H1 (cell line): ENCODE measurements around the gene SUMF2. TPM values are rescaled to one million over a fixed set of nuclear protein-coding genes. Genes with fewer than 3 reads are reported as not detected.

Experiments used
- CTCF ChIA-PET: fragments of 300-600 bp; sonication (Branson Sonifier 250); formaldehyde crosslinking; loops from one replicate; lab custom pipeline; 2021; ENCODE audit not compliant: partially characterized antibody; lab: Charles Lee
- POLR2A ChIA-PET: fragments of 300-600 bp; sonication (Branson Sonifier 250); formaldehyde crosslinking; loops from one replicate; lab custom pipeline; 2021; ENCODE audit warnings: inconsistent platforms; ENCODE audit not compliant: partially characterized antibody; lab: Charles Lee
- DNase-seq, 2 experiments: peaks; one replicate each; pipeline versions ENCODE4 v3.0.0 to v3.0.0-alpha.2; 2010 to 2022; ENCODE audit warnings: low spot score in 2 of 2, low read depth in 1 of 2, mixed read lengths in 1 of 2
- FAIRE-seq: peaks from 2 replicates; lab custom pipeline; 2011; peaks lifted over from hg19 to GRCh38; lab: Jason Lieb, UNC
- H2AFZ ChIP-seq: 2 replicates; pipeline ENCODE4 v1.8.1; 2012; ENCODE audit warnings: low read length, inconsistent platforms
- H2AK5ac ChIP-seq: 2 replicates; pipeline ENCODE4 v1.6.1; 2013; ENCODE audit warnings: low read depth, low read length
- H2BK120ac ChIP-seq: replicated peaks from 2 replicates; pipeline ENCODE3; 2013; ENCODE audit warnings: low read depth, low read length, inconsistent platforms
- H2BK12ac ChIP-seq: 2 replicates; pipeline ENCODE4 v1.6.1; 2013; ENCODE audit warnings: low read depth, low read length
- H2BK15ac ChIP-seq: 2 replicates; pipeline ENCODE4 v1.6.1; 2013; ENCODE audit warnings: low read length
- H2BK20ac ChIP-seq: 2 replicates; pipeline ENCODE4 v1.6.1; 2013; ENCODE audit warnings: low read length
- H2BK5ac ChIP-seq: 2 replicates; pipeline ENCODE4 v1.6.1; 2013; ENCODE audit warnings: low read depth, low read length
- H3K14ac ChIP-seq: 2 replicates; pipeline ENCODE4 v1.6.1; 2013; ENCODE audit warnings: inconsistent platforms; ENCODE audit not compliant: insufficient read length
- H3K18ac ChIP-seq: 2 replicates; pipeline ENCODE4 v1.6.1; 2013; ENCODE audit warnings: low read length; ENCODE audit errors: extremely low read depth
- H3K23ac ChIP-seq: 2 replicates; pipeline ENCODE4 v1.6.1; 2013; ENCODE audit warnings: inconsistent platforms; ENCODE audit not compliant: insufficient read length
- H3K23me2 ChIP-seq: 2 replicates; pipeline ENCODE4 v1.6.1; 2013; ENCODE audit warnings: low read depth, low read length
- H3K27ac ChIP-seq: 2 replicates; pipeline ENCODE4 v1.6.1; 2011; ENCODE audit warnings: low read depth, low read length, inconsistent platforms
- H3K27me3 ChIP-seq, 4 experiments: replicated peaks in 1 of 4; 1 replicate in 1 of 4; 2 replicates in 3 of 4; pipeline versions ENCODE4 v1.6.1 to v1.8.1; 2011 to 2013; ENCODE audit warnings: low read length in 3 of 4, mild to moderate bottlenecking in 3 of 4, inconsistent platforms in 2 of 4, mixed read lengths in 2 of 4, moderate library complexity in 1 of 4; ENCODE audit not compliant: control insufficient read depth in 3 of 4, insufficient read depth in 3 of 4; ENCODE audit errors: extremely low read depth in 1 of 4
- H3K36me3 ChIP-seq, 4 experiments: 2 replicates each; pipeline versions ENCODE4 v1.6.1 to v1.8.1; 2011 to 2013; ENCODE audit warnings: mild to moderate bottlenecking in 4 of 4, low read length in 3 of 4, moderate library complexity in 2 of 4, control low read depth in 1 of 4, inconsistent platforms in 1 of 4; ENCODE audit not compliant: insufficient read depth in 4 of 4, control insufficient read depth in 2 of 4
- H3K4ac ChIP-seq: replicated peaks from 2 replicates; pipeline ENCODE3; 2013; ENCODE audit warnings: low read length, low read depth, mixed read lengths, inconsistent platforms; ENCODE audit not compliant: insufficient read length
- H3K4me1 ChIP-seq, 4 experiments: replicated peaks in 1 of 4; 1 replicate in 1 of 4; 2 replicates in 3 of 4; pipeline versions ENCODE4 v1.6.1 to v1.8.1; 2011 to 2013; ENCODE audit warnings: low read length in 3 of 4, inconsistent platforms in 2 of 4, mixed read lengths in 1 of 4; ENCODE audit not compliant: insufficient read depth in 4 of 4, control insufficient read depth in 3 of 4
- H3K4me2 ChIP-seq, 2 experiments: 2 replicates each; pipeline versions ENCODE4 v1.6.1 to v1.8.1; 2011 to 2013; ENCODE audit warnings: low read depth in 2 of 2, low read length in 2 of 2, control low read depth in 1 of 2, inconsistent platforms in 1 of 2, mild to moderate bottlenecking in 1 of 2; ENCODE audit not compliant: insufficient read depth in 1 of 2
- H3K4me3 ChIP-seq, 4 experiments: fragments of 200-600, 300-600 bp in 1 of 4; sonication (generic), shearing (Covaris generic), sonication (Bioruptor Twin) in 1 of 4; 2 replicates each; pipeline versions ENCODE4 v1.5.1 to v1.8.1; 2011 to 2016; ENCODE audit warnings: low read length in 4 of 4, low read depth in 3 of 4, control low read depth in 2 of 4, inconsistent platforms in 2 of 4, mild to moderate bottlenecking in 2 of 4, mixed read lengths in 1 of 4, moderate library complexity in 1 of 4; ENCODE audit not compliant: insufficient read depth in 2 of 4; ENCODE audit errors: extremely low read depth in 1 of 4
- H3K56ac ChIP-seq: replicated peaks from 2 replicates; pipeline ENCODE3; 2013; ENCODE audit warnings: low read depth, mild to moderate bottlenecking, mixed read lengths, low read length, inconsistent platforms; ENCODE audit not compliant: insufficient read length
- H3K79me1 ChIP-seq: 2 replicates; pipeline ENCODE4 v1.6.1; 2013; ENCODE audit warnings: low read depth, low read length, control low read depth
- H3K79me2 ChIP-seq, 2 experiments: 2 replicates each; pipeline versions ENCODE4 v1.6.1 to v1.8.1; 2012 to 2013; ENCODE audit warnings: low read length in 2 of 2, mild to moderate bottlenecking in 2 of 2, inconsistent platforms in 1 of 2; ENCODE audit not compliant: insufficient read depth in 2 of 2, control insufficient read depth in 1 of 2
- H3K9ac ChIP-seq, 4 experiments: replicated peaks in 1 of 4; 1 replicate in 1 of 4; 2 replicates in 3 of 4; pipeline versions ENCODE4 v1.6.1 to v1.8.1; 2011 to 2013; ENCODE audit warnings: low read depth in 3 of 4, low read length in 3 of 4, control low read depth in 2 of 4, mild to moderate bottlenecking in 2 of 4, moderate library complexity in 2 of 4, inconsistent platforms in 1 of 4; ENCODE audit errors: extremely low read depth in 1 of 4
- H3K9me3 ChIP-seq, 2 experiments: 2 replicates each; pipeline versions ENCODE4 v1.6.1 to v1.8.1; 2012 to 2013; ENCODE audit warnings: mild to moderate bottlenecking in 2 of 2, moderate library complexity in 2 of 2, control low read depth in 1 of 2, inconsistent platforms in 1 of 2, low read depth in 1 of 2, low read length in 1 of 2, mixed read lengths in 1 of 2; ENCODE audit not compliant: insufficient read depth in 2 of 2
- H4K20me1 ChIP-seq, 2 experiments: replicated peaks in 1 of 2; 2 replicates each; pipeline versions ENCODE3 to v1.8.1; 2011 to 2013; ENCODE audit warnings: inconsistent platforms in 2 of 2, low read length in 2 of 2, mild to moderate bottlenecking in 1 of 2; ENCODE audit not compliant: insufficient read depth in 2 of 2, control insufficient read depth in 1 of 2
- H4K5ac ChIP-seq: 2 replicates; pipeline ENCODE4 v1.6.1; 2013; ENCODE audit warnings: low read length, low read depth, mixed read lengths, inconsistent platforms; ENCODE audit not compliant: insufficient read length
- H4K8ac ChIP-seq: 2 replicates; pipeline ENCODE4 v1.8.0; 2013; ENCODE audit warnings: mild to moderate bottlenecking, moderate library complexity, low read length, inconsistent platforms; ENCODE audit not compliant: insufficient read depth; ENCODE audit errors: extremely low read depth
- H4K91ac ChIP-seq: replicated peaks from 2 replicates; pipeline ENCODE3; 2013; ENCODE audit warnings: low read length, mixed read lengths, inconsistent platforms; ENCODE audit not compliant: insufficient read length
- CBX5 ChIP-seq: fragments of 300-800, 300-1000 bp; sonication (generic); IDR thresholded peaks from 2 replicates; pipeline ENCODE4 v1.7.1; 2016; ENCODE audit warnings: antibody characterized with exemption, low read length, low read depth
- EZH2 ChIP-seq: fragments of 200-600 bp; sonication (generic); IDR thresholded peaks from 2 replicates; pipeline ENCODE4 v1.7.1; 2012; ENCODE audit warnings: low read depth, mild to moderate bottlenecking, moderate library complexity, low read length, inconsistent platforms; ENCODE audit not compliant: severe bottlenecking
- GTF2F1 ChIP-seq: IDR thresholded peaks from 2 replicates; pipeline ENCODE4 v1.6.1; 2012; ENCODE audit warnings: low read depth, low read length, improper control_type of control experiment, borderline replicate concordance
- RNF2 ChIP-seq: fragments of 200-900, 300-1000 bp; sonication (generic); IDR thresholded peaks from 2 replicates; pipeline ENCODE4 v1.7.1; 2016; ENCODE audit warnings: borderline replicate concordance, low read depth, mild to moderate bottlenecking, antibody characterized with exemption, low read length; ENCODE audit not compliant: poor library complexity, severe bottlenecking; ENCODE audit errors: missing control alignments
- WGBS, 2 experiments: shearing (Covaris generic) in 1 of 2; methylation state at CpG; one replicate each; pipeline versions ENCODE4 v1.1.6 to v1.1.7; 2013 to 2015; ENCODE audit warnings: low lambda C conversion rate in 2 of 2, mixed read lengths in 2 of 2, inconsistent platforms in 1 of 2, low coverage in 1 of 2, missing lambda C conversion rate in 1 of 2; ENCODE audit not compliant: insufficient replicate concordance in 2 of 2, insufficient coverage in 1 of 2, insufficient read length in 1 of 2; ENCODE audit errors: extremely low coverage in 1 of 2, missing lambda C conversion rate in 1 of 2; 5-methylcytosine and 5-hydroxymethylcytosine counted together
- polyA plus RNA-seq, 7 experiments: library from polyadenylated mRNA; depleted of rRNA in 3 of 7; stranded (reverse) in 5 of 7; unstranded in 2 of 7; fragments of >200 nt in 5 of 7; fragments of 200-250 nt in 2 of 7; gene quantifications; 1 replicate in 5 of 7; 2 replicates in 1 of 7; 4 replicates in 1 of 7; pipeline versions ENCODE4 v1.2.1 to v1.2.3, GENCODE V29; 2011 to 2013; ENCODE audit warnings: missing spikeins in 2 of 7, mixed read lengths in 2 of 7
- total RNA-seq: library from RNA; stranded (reverse); fragmentation: NEBNext Ultra II Directional; extraction: Animal tissue kit (Norgen Biotek cat#: 25700); gene quantifications from 2 replicates; pipeline ENCODE4 v1.2.1, GENCODE V29; 2021

SUMF2 gene
- total and polyA plus RNA-seq, 2 of the 8 experiments (the other 6 are each of a cell fraction or from before 2014, with no cell fraction given), result 39.8 to 59.2 TPM

DNA sequence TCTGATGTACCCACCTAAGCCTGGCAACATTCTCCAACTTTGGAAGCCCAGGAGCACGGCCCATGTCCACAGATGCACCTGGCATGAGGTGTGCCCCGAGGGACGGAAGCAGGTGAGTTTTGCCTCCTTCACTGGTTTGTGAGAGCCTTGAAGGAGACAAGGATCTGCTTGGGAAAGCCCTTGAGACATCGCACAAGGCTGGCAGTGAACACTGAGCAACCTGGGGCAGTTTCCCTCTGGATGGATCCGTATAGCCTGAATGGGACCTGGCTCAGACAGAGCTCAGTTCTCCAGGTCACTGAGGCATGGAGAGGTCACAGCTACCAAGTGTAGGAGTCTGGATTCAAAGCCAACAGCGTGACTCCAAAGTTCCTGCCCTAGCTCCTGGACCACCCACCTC is 60.9 kb downstream of the SUMF2 start:
- H2AK5ac ChIP-seq, result no peak overlapping the region
- TF ChIP-seq RNF2, result no peak
- no peak for TF ChIP-seq CBX5
- no peak for TF ChIP-seq EZH2
- no peak for TF ChIP-seq GTF2F1
- FAIRE-seq, result no peak
- no peaks in the 10 kb centered on the region for H4K20me1 ChIP-seq
- no peak overlapping the region for H3K4me3 ChIP-seq
- no peaks in the 10 kb centered on the region for H3K79me1 ChIP-seq
- no peak overlapping the region for H4K8ac ChIP-seq
- no peak overlapping the region for H3K27ac ChIP-seq
- H3K79me2 ChIP-seq, result no peaks in the 10 kb centered on the region
- no peaks in the 10 kb centered on the region for H3K4me1 ChIP-seq
- no peak overlapping the region for H4K91ac ChIP-seq
- no peak overlapping the region for H3K4ac ChIP-seq
- no peak overlapping the region for H3K18ac ChIP-seq
- no peak overlapping the region for H2BK5ac ChIP-seq
- H2AFZ ChIP-seq, result no peak overlapping the region
- H4K5ac ChIP-seq, result no peak overlapping the region
- H3K9me3 ChIP-seq, result peaks cover 31 to 68% of the 10 kb centered on the region in 2 experiments
- no peak overlapping the region for H2BK15ac ChIP-seq
- no peak overlapping the region for H2BK12ac ChIP-seq
- no peaks in the 10 kb centered on the region for H3K23me2 ChIP-seq
- H3K56ac ChIP-seq, result no peak overlapping the region
- no peaks in the 10 kb centered on the region for H3K36me3 ChIP-seq
- no peak overlapping the region for H2BK20ac ChIP-seq
- no peak for DNase-seq
- H3K4me2 ChIP-seq, result no peak overlapping the region
- ChIA-PET POLR2A (no interaction called here), CTCF (no interaction called here)
- H3K23ac ChIP-seq, result no peak overlapping the region
- no peak overlapping the region for H3K9ac ChIP-seq
- 70% methylated on average over 5 of the region's 6 CpGs; no CpG with 5 or more reads in 1 of the 2 experiments for WGBS, 2 experiments
- H3K27me3 ChIP-seq, result no peaks in the 10 kb centered on the region
- no peak overlapping the region for H2BK120ac ChIP-seq
- no peak overlapping the region for H3K14ac ChIP-seq
